ENCODE results near the gene TRIM50.

DNA sequence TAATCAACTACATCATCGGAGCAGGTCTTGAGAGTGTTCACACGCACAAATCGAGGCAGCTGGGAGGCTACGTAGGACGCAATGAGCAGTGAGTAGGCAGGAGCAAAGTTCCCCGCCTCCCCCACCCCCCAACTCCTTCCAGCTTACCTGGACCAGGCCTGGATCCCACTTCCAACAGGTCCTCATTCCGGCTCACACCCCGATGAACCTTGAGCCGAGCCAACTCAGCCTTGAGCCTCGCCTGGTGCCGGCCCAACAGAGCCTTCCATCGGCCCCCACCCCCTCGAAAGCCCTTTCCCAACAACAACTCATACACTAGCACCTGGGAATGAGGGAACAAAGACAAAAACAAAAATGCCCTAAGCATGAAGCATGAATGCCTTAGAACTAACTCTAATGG lies 20.4 kb downstream of the TRIM50 start:
- TF ChIP-seq, protein P1, sequence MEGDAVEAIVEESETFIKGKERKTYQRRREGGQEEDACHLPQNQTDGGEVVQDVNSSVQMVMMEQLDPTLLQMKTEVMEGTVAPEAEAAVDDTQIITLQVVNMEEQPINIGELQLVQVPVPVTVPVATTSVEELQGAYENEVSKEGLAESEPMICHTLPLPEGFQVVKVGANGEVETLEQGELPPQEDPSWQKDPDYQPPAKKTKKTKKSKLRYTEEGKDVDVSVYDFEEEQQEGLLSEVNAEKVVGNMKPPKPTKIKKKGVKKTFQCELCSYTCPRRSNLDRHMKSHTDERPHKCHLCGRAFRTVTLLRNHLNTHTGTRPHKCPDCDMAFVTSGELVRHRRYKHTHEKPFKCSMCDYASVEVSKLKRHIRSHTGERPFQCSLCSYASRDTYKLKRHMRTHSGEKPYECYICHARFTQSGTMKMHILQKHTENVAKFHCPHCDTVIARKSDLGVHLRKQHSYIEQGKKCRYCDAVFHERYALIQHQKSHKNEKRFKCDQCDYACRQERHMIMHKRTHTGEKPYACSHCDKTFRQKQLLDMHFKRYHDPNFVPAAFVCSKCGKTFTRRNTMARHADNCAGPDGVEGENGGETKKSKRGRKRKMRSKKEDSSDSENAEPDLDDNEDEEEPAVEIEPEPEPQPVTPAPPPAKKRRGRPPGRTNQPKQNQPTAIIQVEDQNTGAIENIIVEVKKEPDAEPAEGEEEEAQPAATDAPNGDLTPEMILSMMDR (conservative IDR thresholded peaks at IDR 0.05): no peak
- no peak for TF ChIP-seq ZFX (IDR thresholded peaks at IDR 0.05)

Measured in C4-2B (cell line).